Measurements from ENCODE around the gene MACROD2. TPM values are rescaled to one million over a fixed set of nuclear protein-coding genes. Genes with fewer than 3 reads are reported as not detected.

The MACROD2 gene
- total RNA-seq, 1 experiment from 2014 or later = 3.7 TPM

DNA sequence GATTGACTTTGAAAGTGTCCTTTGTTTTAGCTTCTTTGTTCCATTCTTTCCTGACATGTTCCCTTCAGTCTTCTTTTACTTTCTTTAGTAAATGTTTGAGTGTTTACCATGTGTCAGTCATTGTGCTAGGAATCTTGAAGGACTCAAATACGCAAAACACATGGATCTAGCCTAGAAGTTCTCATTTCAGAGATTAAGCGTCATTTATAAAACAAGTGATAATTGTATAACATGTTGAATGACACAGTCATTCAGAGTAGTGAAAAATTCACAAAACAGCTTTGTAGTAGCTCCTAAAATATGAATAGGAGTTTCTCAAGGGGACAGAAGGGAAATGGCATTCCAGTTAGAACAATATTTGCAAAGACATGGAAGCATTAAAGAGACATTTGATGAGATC is 66.9 kb downstream of the MACROD2 start:
- H3K4me2 ChIP-seq (ENCODE audit: low read length) = no peak overlapping the region
- H3K36me3 ChIP-seq (ENCODE audit: control insufficient read depth in 1 of 2, insufficient read depth in 2 of 2, low read length in 2 of 2) = no peaks in the 10 kb centered on the region
- H3K79me2 ChIP-seq (ENCODE audit: insufficient read depth, low read length) = no peaks in the 10 kb centered on the region
- no peak overlapping the region for H2AFZ ChIP-seq (ENCODE audit: low read depth, low read length, poor library complexity, severe bottlenecking)
- ATAC-seq (no peak), DNase-seq (ENCODE audit: low read depth, low spot score) (no peak)
- ChIA-PET CTCF (no interaction called here), POLR2A (no interaction called here), RAD21 (ENCODE audit: low non-redundant PET in 1 of 2, low total read pairs in 2 of 2, uncharacterized antibody in 2 of 2, unreplicated experiment in 2 of 2) (no interaction called here)
- no peak overlapping the region for H3K27ac ChIP-seq (ENCODE audit: low read depth, low read length)
- no peak overlapping the region for H3K4me3 ChIP-seq (replicated peaks in 1 of 2; ENCODE audit: low read depth in 1 of 2, low read length in 2 of 2)
- TF ChIP-seq EZH2phosphoT487 (IDR thresholded peaks at IDR 0.05; ENCODE audit: borderline replicate concordance) (no peak), CBX3 (IDR thresholded peaks at IDR 0.05; ENCODE audit: low read depth) (no peak), ZNF274 (IDR thresholded peaks at IDR 0.05; ENCODE audit: low read depth, low read length) (no peak)
- TF ChIP-seq, protein P1, sequence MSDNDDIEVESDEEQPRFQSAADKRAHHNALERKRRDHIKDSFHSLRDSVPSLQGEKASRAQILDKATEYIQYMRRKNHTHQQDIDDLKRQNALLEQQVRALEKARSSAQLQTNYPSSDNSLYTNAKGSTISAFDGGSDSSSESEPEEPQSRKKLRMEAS (IDR thresholded peaks at IDR 0.05) = no peak
- TF ChIP-seq, protein P2, sequence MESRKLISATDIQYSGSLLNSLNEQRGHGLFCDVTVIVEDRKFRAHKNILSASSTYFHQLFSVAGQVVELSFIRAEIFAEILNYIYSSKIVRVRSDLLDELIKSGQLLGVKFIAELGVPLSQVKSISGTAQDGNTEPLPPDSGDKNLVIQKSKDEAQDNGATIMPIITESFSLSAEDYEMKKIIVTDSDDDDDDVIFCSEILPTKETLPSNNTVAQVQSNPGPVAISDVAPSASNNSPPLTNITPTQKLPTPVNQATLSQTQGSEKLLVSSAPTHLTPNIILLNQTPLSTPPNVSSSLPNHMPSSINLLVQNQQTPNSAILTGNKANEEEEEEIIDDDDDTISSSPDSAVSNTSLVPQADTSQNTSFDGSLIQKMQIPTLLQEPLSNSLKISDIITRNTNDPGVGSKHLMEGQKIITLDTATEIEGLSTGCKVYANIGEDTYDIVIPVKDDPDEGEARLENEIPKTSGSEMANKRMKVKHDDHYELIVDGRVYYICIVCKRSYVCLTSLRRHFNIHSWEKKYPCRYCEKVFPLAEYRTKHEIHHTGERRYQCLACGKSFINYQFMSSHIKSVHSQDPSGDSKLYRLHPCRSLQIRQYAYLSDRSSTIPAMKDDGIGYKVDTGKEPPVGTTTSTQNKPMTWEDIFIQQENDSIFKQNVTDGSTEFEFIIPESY (IDR thresholded peaks at IDR 0.05; ENCODE audit: extremely low read depth, insufficient replicate concordance, low read length) = no peak
- TF ChIP-seq, protein P3, sequence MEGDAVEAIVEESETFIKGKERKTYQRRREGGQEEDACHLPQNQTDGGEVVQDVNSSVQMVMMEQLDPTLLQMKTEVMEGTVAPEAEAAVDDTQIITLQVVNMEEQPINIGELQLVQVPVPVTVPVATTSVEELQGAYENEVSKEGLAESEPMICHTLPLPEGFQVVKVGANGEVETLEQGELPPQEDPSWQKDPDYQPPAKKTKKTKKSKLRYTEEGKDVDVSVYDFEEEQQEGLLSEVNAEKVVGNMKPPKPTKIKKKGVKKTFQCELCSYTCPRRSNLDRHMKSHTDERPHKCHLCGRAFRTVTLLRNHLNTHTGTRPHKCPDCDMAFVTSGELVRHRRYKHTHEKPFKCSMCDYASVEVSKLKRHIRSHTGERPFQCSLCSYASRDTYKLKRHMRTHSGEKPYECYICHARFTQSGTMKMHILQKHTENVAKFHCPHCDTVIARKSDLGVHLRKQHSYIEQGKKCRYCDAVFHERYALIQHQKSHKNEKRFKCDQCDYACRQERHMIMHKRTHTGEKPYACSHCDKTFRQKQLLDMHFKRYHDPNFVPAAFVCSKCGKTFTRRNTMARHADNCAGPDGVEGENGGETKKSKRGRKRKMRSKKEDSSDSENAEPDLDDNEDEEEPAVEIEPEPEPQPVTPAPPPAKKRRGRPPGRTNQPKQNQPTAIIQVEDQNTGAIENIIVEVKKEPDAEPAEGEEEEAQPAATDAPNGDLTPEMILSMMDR (IDR thresholded peaks at IDR 0.05 in 2 of 3, conservative IDR thresholded peaks at IDR 0.05 in 1 of 3; ENCODE audit: borderline replicate concordance in 1 of 3, insufficient read depth in 1 of 3, low read depth in 2 of 3, low read length in 2 of 3) = no peak
- TF ChIP-seq, protein P4, sequence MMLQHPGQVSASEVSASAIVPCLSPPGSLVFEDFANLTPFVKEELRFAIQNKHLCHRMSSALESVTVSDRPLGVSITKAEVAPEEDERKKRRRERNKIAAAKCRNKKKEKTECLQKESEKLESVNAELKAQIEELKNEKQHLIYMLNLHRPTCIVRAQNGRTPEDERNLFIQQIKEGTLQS (IDR thresholded peaks at IDR 0.05) = no peak
- H3K9ac ChIP-seq (ENCODE audit: low read length) = no peak overlapping the region
- no TSS peak for BruUV-seq (replicated peaks)
- no peaks in the 10 kb centered on the region for H3K27me3 ChIP-seq (ENCODE audit: insufficient read depth, low read length)
- H3K9me3 ChIP-seq (ENCODE audit: control insufficient read depth in 1 of 2, insufficient read depth in 1 of 2, low read depth in 1 of 2, low read length in 2 of 2) = no peaks in the 10 kb centered on the region
- intact Hi-C loops (cut with micrococcal nuclease) = no loop called here
- H3K4me1 ChIP-seq (ENCODE audit: control insufficient read depth in 1 of 2, insufficient read depth in 2 of 2, low read length in 2 of 2) = no peaks in the 10 kb centered on the region
- no peaks in the 10 kb centered on the region for H4K20me1 ChIP-seq (ENCODE audit: insufficient read depth)
- H3K9me2 ChIP-seq (ENCODE audit: insufficient read depth) = no peaks in the 10 kb centered on the region

All from HCT116 (cell line).